HG02763 (cell line): ENCODE results near the gene INPP5A.

Source experiments
- ATAC-seq: cut with Tn5 transposase; IDR thresholded peaks from one replicate; pipeline ENCODE4 v1.9.1; 2021; ENCODE audit warnings: mild to moderate bottlenecking, moderate library complexity; ENCODE audit not compliant: unreplicated experiment

Gene INPP5A

DNA sequence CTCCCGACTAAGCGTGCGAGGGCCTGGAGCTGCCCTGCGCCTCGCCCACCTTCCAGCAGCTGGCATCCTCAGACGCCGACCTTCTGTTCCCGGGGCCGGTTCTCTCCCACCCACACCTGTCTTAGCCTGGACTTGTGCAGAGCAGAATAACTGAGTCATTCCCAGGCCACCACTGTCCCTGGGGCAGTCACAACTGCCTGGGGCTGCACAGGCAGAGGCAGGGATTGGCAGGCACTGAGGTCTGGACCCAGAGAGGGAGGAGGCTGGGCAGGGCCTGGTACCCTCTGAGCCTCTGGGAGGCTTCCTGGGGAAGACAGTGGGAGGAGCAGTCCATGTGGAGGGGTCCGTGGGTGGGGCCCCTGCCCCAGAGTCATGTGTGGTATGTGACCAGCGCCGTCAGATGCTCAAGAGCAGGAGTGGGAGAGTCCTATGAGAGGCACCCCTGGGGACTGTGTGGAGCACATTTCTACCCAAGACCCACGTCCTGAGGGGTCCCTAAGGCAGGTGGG lies 174.1 kb downstream of the INPP5A start:
- no peak for ATAC-seq

DNA sequence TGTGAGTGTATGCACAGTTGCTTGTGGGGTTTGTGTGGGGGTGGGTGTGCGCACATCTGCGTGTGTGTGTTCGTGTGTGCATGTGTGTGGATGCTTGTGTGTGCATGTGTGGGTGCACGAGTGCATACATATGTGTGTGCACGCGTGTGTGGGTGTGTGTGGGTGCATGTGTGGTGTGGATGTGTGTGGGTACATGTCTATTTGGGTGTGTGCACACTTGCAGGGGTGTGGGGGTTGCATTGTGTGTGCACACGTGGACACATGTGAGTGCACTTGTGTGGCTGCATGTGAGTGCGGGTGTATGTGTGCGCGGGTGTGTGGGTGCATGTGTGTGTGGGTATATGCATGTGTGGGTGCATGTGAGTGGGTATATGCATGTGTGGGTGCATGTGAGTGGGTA lies 174.7 kb downstream of the INPP5A start:
- ATAC-seq, result no peak

DNA sequence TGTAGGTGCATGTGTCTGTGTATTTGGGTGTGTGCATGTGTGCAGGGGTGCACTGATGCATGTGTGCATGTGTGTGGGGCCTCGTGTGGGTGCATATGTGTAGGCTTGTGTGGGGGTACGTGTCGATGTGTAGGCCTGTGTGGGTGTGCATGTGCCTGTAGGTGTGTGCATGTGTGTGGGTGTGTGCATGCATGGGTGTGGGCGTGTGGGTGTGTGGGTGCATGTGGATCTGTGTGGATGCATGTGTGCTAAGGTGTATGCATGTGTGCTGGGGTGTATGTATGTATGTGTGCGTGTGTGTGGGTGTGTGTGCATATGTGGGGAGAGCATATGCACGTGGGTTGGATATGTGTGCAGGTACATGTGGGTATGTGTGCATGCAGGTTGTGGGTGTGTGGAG lies 175.2 kb downstream of the INPP5A start:
- no peak for ATAC-seq

DNA sequence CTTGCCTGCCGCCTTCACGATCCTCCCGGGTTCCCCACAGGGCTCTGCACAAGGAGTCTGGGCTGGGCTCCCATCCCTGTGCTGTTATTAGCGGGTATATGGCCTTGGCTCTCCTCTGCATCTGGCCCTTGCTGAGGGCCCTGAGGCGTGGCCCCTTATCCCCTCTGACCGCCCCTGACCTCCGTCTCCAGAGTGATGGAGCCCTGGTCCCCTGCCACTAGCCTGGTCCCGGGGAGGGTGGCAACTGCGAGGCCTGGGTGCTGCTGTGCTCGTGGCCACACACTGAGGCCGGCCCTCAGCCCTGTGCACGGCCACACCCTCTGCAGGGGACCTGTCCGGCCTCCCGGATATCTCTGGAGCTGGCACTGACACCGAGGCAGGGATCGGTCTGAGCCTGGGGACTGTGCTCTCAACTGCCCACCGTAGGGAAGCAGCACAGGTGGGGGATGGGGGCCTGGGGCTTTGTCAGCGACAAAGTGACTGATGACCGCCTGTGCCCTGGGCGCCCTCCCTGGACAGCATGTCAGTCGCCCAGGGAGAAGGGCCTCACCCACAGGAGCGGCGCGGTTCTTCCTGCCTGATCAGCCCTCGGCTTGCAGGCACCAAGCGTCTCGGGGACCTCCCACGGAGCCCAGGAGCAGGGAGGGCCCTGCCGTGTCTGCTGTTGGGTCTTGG lies 176.0 kb downstream of the INPP5A start:
- no peak for ATAC-seq

DNA sequence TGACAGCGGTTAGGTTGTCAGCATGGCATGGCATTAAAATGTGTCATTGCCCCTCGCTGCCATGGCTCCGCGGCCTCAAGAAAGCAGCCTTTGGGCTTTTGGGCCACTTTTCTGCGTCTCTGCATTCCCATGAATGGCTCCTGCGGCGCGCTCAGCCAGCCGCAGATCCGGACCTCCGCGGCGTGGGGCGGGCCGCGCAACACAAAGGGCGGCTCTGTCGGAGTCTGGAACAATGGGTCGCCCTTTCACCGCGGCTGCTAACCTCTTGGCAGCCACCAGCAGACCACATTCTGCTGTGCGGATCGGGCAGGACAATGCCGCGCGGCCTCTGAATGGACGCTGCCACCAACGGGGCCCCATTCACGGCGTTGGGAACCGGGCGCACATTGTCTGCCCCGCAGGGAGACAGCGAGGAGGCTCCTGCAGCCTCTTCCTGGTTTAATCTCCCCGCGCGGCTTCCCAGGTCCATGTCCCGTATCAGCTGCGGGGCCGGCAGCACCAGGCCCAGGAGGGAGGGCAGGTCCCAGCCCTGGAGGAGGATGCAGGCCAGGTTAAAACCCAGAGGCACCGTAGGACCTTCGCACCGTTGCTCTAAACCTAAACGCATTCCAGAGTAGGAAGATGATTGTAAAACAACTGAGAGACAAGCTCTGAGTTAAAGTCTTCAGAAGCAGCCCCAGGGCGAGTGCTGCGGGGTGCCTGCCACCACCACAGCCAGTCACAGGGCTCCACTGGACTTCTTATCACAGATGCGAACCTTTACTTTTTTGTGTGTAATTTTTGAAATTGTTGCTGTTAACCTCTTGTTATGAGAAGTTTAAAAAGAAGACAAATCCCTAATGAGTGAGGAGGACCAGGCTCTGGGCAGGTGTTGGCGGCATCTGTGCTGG lies 176.8 kb downstream of the INPP5A start:
- ATAC-seq, result no peak

DNA sequence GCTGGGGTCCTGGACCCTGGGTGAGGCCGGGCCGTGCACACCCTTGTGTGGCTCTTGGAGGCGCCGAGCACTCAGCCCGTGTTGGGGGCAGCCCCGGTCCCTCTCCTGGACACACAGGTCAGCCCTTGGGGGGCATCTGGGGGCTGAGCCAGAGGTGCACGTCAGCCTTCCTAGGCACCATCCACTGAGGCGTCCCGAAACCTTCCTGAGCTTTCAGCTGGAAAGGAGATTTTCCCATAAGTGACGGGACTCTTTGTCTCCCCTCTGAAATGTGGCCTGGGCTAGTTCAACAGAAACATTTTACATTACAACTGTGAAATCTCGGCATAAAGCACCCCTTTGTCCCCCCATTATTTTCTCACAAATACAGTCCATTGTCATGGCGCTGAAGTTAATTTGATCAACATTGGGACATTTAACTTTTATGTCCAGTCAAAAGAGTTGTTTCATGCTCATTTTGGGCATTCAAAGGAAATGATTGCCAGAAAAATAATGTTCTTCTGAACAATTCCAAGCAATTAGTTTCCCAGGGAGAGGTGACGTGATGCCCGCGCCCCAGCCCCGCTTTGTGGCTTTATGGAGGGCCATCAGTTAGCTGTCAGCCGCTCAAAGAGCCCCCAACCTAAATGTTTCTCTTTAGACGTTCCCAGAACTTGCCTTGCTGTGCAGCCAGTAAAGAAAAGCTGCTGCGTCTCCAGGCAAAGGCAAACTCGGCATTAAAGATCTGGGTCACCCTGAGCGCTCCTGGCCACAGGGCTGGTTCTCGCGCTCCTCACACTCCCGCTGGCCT lies 177.6 kb downstream of the INPP5A start:
- ATAC-seq, result no peak

DNA sequence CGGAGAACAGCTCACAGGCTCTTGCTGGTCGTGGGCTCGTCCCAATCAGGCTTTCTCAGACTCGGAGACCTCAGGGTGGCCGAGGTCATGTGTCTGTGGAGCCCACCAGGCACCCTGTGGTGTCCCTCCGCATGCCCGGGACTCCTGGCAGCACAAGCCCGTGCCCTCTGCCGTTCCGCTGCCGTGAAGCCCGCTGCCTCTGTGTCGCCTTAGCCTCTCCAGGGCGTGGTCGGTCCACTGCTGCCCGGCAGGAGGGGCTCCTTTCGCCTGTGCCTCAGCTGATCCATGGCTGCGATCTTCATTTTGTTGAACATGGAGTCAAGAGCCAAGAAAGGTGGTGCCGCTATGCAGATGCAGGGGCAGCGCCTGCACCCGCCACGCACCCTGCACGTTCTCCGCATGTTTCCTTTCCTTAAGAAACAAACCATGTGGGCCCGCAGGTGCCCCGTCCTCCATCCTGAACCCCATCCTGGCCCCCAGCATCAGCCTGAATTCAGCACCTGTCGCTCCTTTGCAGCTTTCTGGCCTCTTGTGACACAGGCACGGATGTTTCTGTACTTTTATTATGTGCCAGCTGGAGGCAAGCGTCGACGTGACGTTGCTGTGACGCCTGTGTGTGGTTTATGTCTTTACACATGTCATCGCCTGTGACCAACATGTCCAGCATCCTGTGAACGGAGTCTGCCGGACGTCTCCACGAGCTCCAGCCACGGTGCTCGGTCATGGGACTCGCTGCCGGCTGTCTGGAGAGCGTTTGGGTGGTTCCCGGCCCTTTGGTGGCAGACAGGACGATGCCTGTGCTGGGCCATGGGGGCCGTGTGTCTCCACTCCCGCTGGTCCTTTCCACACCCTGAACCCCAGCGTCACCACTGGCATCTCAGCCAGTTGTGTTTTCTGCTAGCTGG lies 178.4 kb downstream of the INPP5A start:
- no peak for ATAC-seq

DNA sequence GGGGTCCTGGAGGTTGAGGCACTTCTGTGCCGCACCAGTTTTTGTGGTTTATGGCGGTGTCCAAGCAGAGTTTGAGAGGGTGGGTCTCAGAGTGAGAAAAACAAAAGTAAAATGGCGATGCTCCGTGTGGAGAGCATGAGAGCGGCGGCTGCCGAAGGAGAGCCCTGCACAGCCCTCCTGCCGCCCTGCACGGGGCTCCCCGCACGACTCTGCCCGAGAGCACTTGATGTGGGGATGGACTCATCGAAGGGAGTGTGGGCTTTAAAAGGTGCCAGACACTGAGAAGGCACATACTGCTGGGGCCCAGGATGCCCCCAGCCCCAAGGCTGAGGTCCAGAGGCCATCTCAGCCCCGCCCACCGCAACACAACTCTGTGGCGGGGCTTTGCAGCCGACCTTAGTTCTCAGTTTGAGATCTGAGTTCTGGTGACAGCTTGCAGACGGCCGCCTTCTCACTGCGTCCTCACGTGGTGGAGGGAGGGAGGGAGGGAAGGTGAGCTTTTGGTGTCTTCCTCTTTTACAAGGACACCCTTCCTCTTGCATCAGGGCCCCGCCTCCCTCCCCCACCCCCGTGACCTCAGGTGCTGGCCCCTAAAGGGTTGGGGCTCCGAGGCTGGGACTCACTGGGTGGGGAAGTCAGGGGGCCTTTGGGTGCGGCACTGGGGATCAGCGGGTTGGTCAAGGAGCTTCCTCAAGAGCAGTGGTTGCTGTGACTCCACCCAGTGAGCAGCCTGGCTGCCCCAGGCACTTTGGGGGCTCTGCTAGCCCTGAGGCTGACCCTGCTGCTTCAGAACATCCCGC lies 179.3 kb downstream of the INPP5A start:
- no peak for ATAC-seq

DNA sequence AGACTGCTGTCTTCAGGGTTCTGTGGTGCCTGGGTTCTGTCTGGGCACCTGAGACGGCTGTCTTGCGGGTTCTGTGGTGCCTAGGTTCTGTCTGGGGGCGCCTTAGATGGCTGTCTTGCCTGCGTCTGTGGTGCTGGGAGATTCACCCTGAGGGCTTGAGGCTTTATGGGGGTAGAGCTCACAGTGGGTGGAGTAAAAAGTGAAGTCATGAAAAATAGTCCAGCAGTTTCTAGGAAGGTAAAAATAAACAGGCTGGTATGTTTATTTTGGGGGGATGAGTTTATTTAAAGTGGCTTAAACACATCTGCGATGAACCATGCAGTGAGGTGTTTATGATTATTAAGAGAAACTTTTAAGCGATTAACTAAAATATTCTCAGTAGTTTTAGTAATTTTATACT lies 184.1 kb downstream of the INPP5A start:
- no peak for ATAC-seq

DNA sequence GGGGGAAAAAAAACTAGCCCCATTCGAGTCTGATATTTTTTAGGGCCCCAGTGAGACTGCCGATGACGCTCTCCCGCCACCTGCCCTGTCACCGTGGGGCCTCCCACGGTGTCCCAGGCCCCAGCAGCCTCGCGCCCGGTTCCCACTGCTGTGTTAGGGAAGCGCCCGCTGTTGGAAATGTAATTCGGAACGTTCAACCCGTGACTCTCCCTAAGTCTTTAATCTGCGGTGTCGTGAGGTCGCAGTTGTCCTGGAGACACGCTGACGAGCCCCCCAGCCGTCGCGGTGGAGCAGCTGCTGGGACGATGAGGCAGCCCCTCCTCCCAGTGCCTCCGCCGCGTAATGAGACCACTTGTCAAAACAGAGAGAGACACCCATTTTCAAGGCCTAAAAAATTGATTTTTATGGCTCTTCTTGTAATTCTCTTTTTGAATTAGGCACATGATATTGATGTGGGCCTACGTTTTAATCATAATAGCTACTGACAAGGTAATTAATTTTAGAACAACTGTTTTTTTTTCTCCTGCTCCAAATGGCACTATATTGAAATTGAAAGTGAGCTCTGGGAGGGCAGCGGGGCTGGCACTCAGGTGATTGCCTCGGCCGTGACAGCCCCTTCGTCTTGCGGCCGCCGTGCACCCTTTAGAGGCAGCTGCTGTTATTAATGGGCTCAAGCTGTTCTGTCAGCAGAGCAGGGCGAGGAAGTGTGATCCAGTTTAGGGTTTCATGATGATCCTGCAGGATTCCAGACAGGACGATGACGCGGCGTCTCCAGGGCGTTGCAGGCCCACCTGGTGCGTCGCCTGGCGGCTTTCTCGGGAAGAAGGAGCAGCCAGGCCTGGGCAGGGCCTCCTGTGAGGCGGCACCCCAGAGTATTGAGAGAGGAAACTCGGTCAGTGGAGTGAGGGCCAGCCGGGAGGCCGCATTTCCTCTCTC lies 185.1 kb downstream of the INPP5A start:
- ATAC-seq, result no peak

DNA sequence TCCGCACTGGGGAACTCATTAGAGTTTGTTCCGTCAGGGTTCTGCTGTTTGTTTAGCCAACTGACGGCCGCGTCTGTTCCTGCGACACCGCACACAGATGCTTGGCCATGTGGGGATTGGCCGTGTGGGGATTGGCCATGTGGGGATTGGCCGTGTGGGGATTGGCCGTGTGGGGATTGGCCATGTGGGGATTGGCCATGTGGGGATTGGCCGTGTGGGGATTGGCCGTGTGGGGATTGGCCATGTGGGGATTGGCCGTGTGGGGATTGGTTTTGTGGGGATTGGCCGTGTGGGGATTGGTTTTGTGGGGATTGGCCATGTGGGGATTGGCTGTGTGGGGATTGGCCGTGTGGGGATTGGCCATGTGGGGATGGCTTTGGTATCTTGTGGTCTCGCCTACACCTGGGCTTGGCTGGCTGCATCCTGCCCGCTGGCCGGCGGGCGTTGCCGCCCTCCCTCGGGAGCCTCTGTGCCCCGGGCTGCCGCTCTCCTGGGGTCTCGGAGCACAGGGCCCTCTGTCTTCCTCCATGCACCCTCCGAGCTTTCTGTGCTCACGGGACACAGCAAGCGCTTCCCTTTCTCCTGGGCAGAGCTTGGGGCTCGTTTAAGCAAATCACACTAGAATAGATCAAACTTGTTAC lies 185.9 kb downstream of the INPP5A start:
- ATAC-seq, result no peak

DNA sequence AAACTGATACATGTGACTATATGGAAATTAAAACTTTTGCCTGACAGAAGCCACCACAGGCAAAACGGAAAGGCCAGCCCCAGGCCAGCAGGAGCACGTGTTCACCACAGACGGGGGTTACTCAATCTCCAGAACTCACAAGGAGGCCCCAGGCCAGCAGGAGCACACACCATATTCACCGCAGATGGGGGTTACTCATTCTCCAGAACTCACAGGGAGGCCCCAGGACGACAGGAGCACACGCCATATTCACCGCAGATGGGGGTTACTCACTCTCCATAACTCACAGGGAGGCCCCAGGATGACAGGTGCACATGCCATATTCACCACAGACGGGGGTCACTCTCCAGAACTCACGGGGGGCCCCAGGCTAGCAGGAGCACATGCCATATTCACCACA lies 186.9 kb downstream of the INPP5A start:
- ATAC-seq, result no peak

DNA sequence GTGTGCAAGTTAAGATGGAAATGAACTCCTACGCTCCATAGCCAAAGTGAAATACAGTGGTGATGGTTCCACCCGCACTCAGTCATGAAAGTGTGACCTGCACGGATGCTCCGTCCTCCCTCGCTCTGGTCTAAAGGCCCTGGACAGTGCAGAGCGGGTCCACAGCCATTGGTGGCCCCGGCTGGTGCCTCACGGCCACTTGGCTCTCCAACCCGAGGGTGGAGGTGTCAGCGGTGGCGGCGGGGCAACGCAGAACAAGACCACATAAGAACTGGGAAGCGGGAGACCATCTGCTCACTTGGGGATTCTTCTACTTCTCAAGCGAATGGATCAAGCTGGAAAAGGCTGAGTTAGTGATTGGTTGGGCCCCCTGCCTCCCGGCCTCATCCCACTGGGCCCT lies 187.6 kb downstream of the INPP5A start:
- no peak for ATAC-seq

DNA sequence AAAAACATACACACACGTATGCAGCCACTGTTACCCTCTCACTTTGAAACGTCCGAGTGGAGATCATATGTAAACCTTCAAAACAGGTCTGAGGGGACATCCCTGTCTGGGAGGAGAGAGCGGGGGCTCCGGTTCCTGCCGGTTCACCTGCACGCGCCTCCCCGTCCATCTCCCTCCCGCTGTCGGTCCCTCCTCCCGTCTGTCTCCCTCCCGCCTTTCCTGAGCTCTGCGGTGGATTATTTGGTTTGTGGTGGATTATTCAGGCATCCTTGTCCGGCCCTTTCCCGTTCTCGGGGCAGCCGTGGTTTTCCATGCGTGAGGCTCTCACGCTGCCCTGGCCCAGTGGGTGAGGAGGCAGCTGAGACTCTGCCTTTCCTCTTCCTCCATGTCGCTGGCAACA lies 188.6 kb downstream of the INPP5A start:
- no peak for ATAC-seq

DNA sequence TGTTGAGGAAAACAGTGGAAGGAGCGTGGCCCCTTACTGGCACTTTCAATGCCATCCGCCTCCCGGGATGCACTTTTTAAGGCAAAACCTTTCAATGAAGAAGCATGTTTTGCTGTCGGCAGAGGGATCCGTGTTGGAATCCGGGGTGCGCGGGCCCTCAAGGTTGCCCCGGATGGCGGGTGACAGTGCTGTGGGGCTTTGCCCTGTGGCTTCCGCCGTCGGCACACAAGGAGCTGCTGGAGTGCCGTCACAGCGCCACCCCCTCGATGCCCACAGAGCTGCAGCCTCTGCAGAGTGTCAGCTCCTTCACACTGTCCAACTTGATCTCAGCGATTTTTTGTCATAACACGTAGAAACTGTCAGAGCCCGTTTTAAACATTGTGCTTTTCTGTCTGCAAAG lies 189.4 kb downstream of the INPP5A start:
- ATAC-seq, result no peak

DNA sequence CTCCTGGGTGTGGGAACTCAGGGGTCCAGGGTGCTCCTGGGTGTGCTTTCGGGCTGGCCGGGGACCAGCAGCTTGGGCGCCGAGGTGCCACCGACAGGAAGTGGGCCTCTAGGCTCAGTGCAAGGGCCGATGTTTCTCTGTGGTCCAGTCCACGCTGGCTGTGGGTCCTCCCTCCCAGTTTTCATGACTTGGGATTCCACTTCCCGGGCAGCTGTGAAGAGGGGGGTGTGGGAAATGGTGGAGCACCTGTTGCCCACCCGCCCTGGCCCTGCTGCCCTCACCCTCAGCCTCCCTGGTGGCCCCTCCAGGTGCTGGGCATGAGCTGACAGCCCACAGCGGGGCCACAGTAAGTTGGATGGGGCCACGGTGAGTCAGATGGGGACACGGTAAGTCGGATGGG lies 189.8 kb downstream of the INPP5A start:
- ATAC-seq, result no peak

DNA sequence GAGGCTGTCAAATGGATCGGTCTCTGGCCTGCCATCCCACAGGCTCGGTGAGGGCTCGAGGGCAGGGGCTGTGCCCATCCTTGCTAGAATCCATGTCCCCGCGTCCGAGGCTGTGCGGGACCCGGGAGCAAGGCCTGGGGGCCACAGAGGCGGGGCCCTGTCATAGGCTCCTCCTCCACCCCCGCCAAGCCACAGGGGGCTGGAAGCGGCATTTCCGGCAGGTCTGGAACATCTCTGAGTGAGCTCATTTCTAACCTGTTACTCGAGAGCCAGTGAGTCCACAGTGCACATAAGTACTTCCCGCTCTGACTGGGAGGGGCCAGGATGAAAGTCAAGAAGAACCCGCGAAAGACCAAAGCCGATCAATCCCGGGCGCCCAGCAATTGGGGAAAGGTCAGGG lies 190.7 kb downstream of the INPP5A start:
- no peak for ATAC-seq

DNA sequence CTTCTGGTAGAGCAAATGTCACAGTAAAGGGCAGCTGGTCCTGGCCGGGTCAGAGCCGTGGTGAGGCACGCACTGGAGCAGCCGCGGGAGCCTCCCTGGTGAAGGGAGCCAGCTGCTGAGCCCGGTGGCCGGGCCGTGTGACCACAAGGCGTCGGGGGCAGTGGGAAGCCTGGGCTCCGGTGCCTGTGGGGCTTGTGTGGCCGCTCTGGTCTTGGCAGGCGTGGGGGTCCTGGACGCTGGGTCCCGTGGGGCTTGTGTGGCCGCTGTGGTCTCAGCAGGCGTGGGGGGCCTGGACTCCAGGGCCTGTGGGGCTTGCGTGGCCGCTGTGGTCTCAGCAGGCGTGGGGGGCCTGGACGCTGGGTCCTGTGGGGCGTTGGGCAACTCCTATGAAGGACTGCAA lies 191.2 kb downstream of the INPP5A start:
- no peak for ATAC-seq
